CD14-positive monocyte (primary cell): Measurements from ENCODE around the gene ACO2. TPM values are rescaled to one million over a fixed set of nuclear protein-coding genes. Genes with fewer than 3 reads are reported as not detected.

Experiments used
- DNase-seq, 3 donors: peaks; one replicate each; pipeline ENCODE4 v3.0.0-alpha.2; 2011 to 2022
- H2AFZ ChIP-seq: 2 replicates; pipeline ENCODE4 v1.6.0; 2012; ENCODE audit warnings: mild to moderate bottlenecking, low read depth, low read length, inconsistent platforms; ENCODE audit not compliant: insufficient read depth, poor library complexity, severe bottlenecking
- H3K27ac ChIP-seq, 2 donors: 1 replicate in 1 of 2; 2 replicates in 1 of 2; pipeline ENCODE4 v1.5.1; 2012 to 2013; ENCODE audit warnings: low read length in 2 of 2, control low read depth in 1 of 2, inconsistent platforms in 1 of 2, low read depth in 1 of 2, mild to moderate bottlenecking in 1 of 2
- H3K27me3 ChIP-seq, 2 donors: one replicate each; pipeline versions ENCODE4 v1.6.0 to v1.6.1; 2011 to 2013; ENCODE audit warnings: low read length in 2 of 2; ENCODE audit not compliant: control insufficient read depth in 2 of 2, insufficient read depth in 2 of 2
- H3K36me3 ChIP-seq, 2 donors: replicated peaks in 1 of 2; 1 replicate in 1 of 2; 2 replicates in 1 of 2; pipeline versions ENCODE4 v1.5.1 to v1.6.1; 2012 to 2013; ENCODE audit warnings: low read length in 2 of 2, control low read depth in 1 of 2, inconsistent platforms in 1 of 2, mild to moderate bottlenecking in 1 of 2; ENCODE audit not compliant: insufficient read depth in 2 of 2, control insufficient read depth in 1 of 2
- H3K4me1 ChIP-seq, 2 donors: 1 replicate in 1 of 2; 2 replicates in 1 of 2; pipeline versions ENCODE4 v1.5.1 to v1.6.1; 2012 to 2013; ENCODE audit warnings: low read length in 2 of 2, control low read depth in 1 of 2, inconsistent platforms in 1 of 2, mild to moderate bottlenecking in 1 of 2, moderate library complexity in 1 of 2; ENCODE audit not compliant: insufficient read depth in 2 of 2, control insufficient read depth in 1 of 2
- H3K4me2 ChIP-seq: replicated peaks from 2 replicates; pipeline ENCODE3; 2012; ENCODE audit warnings: low read length, moderate library complexity, mild to moderate bottlenecking; ENCODE audit not compliant: poor library complexity, severe bottlenecking; ENCODE audit errors: extremely low read depth
- H3K4me3 ChIP-seq, 3 experiments: fragments of 200-600 bp in 1 of 3; sonication (generic) in 1 of 3; replicated peaks in 1 of 3; 1 replicate in 2 of 3; 2 replicates in 1 of 3; pipeline ENCODE4 v1.5.1; 2011 to 2013; ENCODE audit warnings: low read length in 3 of 3, mild to moderate bottlenecking in 3 of 3, control low read depth in 2 of 3, low read depth in 2 of 3, inconsistent platforms in 1 of 3, moderate library complexity in 1 of 3
- H3K79me2 ChIP-seq: 2 replicates; pipeline ENCODE4 v1.6.0; 2012; ENCODE audit warnings: mild to moderate bottlenecking, control low read depth, inconsistent platforms, low read length, moderate library complexity; ENCODE audit not compliant: insufficient read depth
- H3K9ac ChIP-seq: 2 replicates; pipeline ENCODE4 v1.6.0; 2017; ENCODE audit warnings: low read length, mild to moderate bottlenecking; ENCODE audit not compliant: insufficient read depth, poor library complexity, severe bottlenecking
- H3K9me3 ChIP-seq, 2 donors: replicated peaks in 1 of 2; 1 replicate in 1 of 2; 2 replicates in 1 of 2; pipeline versions ENCODE4 v1.5.1 to v1.6.1; 2012 to 2013; ENCODE audit warnings: low read length in 2 of 2, control low read depth in 1 of 2; ENCODE audit not compliant: control insufficient read depth in 1 of 2, insufficient read depth in 1 of 2
- H4K20me1 ChIP-seq: 2 replicates; pipeline ENCODE4 v1.6.0; 2012; ENCODE audit warnings: mild to moderate bottlenecking, low read length, control low read depth, moderate library complexity; ENCODE audit not compliant: insufficient read depth
- H3K27ac Mint-ChIP-seq, 7 donors: one replicate each; pipeline ENCODE4 v1.8.0; 2020; ENCODE audit warnings: mild to moderate bottlenecking in 7 of 7, mixed read lengths in 7 of 7, moderate library complexity in 6 of 7, inconsistent platforms in 2 of 7
- H3K27me3 Mint-ChIP-seq, 3 donors: one replicate each; pipeline ENCODE4 v1.8.0; 2021 to 2022; ENCODE audit warnings: low read depth in 3 of 3, mild to moderate bottlenecking in 3 of 3, mixed read lengths in 3 of 3, moderate library complexity in 3 of 3, inconsistent platforms in 1 of 3
- H3K36me3 Mint-ChIP-seq, 2 donors: one replicate each; pipeline ENCODE4 v1.8.0; 2020; ENCODE audit warnings: mixed read lengths in 2 of 2, inconsistent platforms in 1 of 2, mild to moderate bottlenecking in 1 of 2
- H3K4me1 Mint-ChIP-seq: one replicate; pipeline ENCODE4 v1.8.0; 2020; ENCODE audit warnings: mild to moderate bottlenecking, mixed read lengths
- H3K4me3 Mint-ChIP-seq, 2 donors: one replicate each; pipeline ENCODE4 v1.8.0; 2020; ENCODE audit warnings: mild to moderate bottlenecking in 2 of 2, mixed read lengths in 2 of 2, moderate library complexity in 1 of 2
- H3K9me3 Mint-ChIP-seq, 7 donors: one replicate each; pipeline ENCODE4 v1.8.0; 2020 to 2022; ENCODE audit warnings: mixed read lengths in 7 of 7, mild to moderate bottlenecking in 6 of 7, moderate library complexity in 6 of 7, inconsistent platforms in 2 of 7
- WGBS: methylation state at CpG from one replicate; pipeline ENCODE4 v1.1.5; 2013; ENCODE audit warnings: missing lambda C conversion rate; ENCODE audit not compliant: insufficient coverage; 5-methylcytosine and 5-hydroxymethylcytosine counted together
- intact Hi-C, 2 donors: fragments of 100-400 bp; cut with micrococcal nuclease; formaldehyde crosslinking; loops; one replicate each; pipeline versions ENCODE4 v1.15.0 to v1.15.1; 2023
- polyA plus RNA-seq, 3 donors: library from polyadenylated mRNA; depleted of rRNA in 1 of 3; unstranded in 2 of 3; stranded (reverse) in 1 of 3; fragments of 300-500 nt in 2 of 3; fragments of >200 nt in 1 of 3; fragmentation: Illumina TruSeq in 2 of 3; gene quantifications; 1 replicate in 2 of 3; 2 replicates in 1 of 3; pipeline ENCODE4 v1.2.3, GENCODE V29; 2012 to 2021
- TF ChIP-seq, protein P1 (sequence below): fragments of 200-600 bp; IDR thresholded peaks from one replicate; pipeline ENCODE4 v1.8.0; 2022; ENCODE audit warnings: antibody characterized with exemption, mild to moderate bottlenecking

Gene ACO2
- polyA plus RNA-seq, 3 donors: 56.8 to 75.8 (median 64.2) TPM

DNA sequence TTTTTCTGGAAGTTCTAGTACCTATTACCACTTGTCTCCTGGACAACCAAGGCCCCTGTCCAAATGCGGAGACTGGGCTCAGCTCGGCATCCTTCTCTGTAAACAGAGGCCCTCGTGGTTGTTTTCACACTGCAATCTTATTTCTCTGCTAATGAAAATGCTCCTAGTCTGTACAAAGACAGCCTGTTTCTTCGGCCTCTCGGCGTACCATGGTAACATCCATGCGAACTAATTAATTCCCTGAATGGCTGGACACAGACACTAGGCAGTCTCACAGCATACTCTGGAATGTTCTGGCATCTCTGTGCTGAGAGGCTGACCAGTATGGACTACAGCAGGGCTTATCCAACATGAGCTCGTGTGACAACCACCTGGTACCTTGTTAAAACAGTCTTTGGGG, 69.7 kb downstream of the ACO2 start:
- Histone ChIP-seq H3K9me3 (no peaks in the 10 kb centered on the region), H2AFZ (no peak overlapping the region), H3K4me1 (peaks cover 10% of the 10 kb centered on the region in 2 donors), H3K27me3 (no peaks in the 10 kb centered on the region), H3K9ac (no peak overlapping the region), H4K20me1 (peaks cover 28% of the 10 kb centered on the region), H3K79me2 (peaks cover 36% of the 10 kb centered on the region), H3K4me3 (no peak overlapping the region), H3K4me2 (no peak overlapping the region), H3K36me3 (peaks cover 13 to 44% of the 10 kb centered on the region in 2 donors), H3K27ac (no peak overlapping the region)
- 97% methylated on average over 8 of the region's 8 CpGs for WGBS
- Mint-ChIP-seq H3K27ac (no peak overlapping the region), H3K4me1 (peaks cover 21% of the 10 kb centered on the region), H3K4me3 (no peak overlapping the region), H3K36me3 (peaks cover 35 to 53% of the 10 kb centered on the region in 2 donors), H3K9me3 (no peaks in the 10 kb centered on the region), H3K27me3 (no peaks in the 10 kb centered on the region)
- TF ChIP-seq, protein P1, sequence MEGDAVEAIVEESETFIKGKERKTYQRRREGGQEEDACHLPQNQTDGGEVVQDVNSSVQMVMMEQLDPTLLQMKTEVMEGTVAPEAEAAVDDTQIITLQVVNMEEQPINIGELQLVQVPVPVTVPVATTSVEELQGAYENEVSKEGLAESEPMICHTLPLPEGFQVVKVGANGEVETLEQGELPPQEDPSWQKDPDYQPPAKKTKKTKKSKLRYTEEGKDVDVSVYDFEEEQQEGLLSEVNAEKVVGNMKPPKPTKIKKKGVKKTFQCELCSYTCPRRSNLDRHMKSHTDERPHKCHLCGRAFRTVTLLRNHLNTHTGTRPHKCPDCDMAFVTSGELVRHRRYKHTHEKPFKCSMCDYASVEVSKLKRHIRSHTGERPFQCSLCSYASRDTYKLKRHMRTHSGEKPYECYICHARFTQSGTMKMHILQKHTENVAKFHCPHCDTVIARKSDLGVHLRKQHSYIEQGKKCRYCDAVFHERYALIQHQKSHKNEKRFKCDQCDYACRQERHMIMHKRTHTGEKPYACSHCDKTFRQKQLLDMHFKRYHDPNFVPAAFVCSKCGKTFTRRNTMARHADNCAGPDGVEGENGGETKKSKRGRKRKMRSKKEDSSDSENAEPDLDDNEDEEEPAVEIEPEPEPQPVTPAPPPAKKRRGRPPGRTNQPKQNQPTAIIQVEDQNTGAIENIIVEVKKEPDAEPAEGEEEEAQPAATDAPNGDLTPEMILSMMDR: no peak
- DNase-seq: no peak
- intact Hi-C loops: no loop called here

- H3K4me3 ChIP-seq: no peak overlapping the region
- H3K4me1 ChIP-seq: peaks cover 11 to 16% of the 10 kb centered on the region in 2 donors
- H2AFZ ChIP-seq: no peak overlapping the region
- Mint-ChIP-seq H3K27ac (peak overlapping the region in 1 of 7 donors; percentile 4), H3K9me3 (no peaks in the 10 kb centered on the region), H3K27me3 (no peaks in the 10 kb centered on the region), H3K4me1 (peaks cover 22% of the 10 kb centered on the region), H3K4me3 (no peak overlapping the region), H3K36me3 (peaks cover 31 to 45% of the 10 kb centered on the region in 2 donors)
- peaks cover 40% of the 10 kb centered on the region for H3K79me2 ChIP-seq
- H3K27ac ChIP-seq: no peak overlapping the region
- H3K4me2 ChIP-seq: no peak overlapping the region
- WGBS: 93% methylated on average over 8 of the region's 13 CpGs
- TF ChIP-seq, protein P1: no peak
- no peak for DNase-seq
- no peak overlapping the region for H3K9ac ChIP-seq
- H4K20me1 ChIP-seq: peaks cover 23% of the 10 kb centered on the region
- intact Hi-C loops: loop anchor here (5.0 kb wide), 3 partner anchors 53 to 72 kb away; partner anchors contain the start of genes ACO2 (in 1 of the 2) and PHF5A (in 1 of the 2)
- H3K27me3 ChIP-seq: no peaks in the 10 kb centered on the region
- H3K9me3 ChIP-seq: no peaks in the 10 kb centered on the region
- peaks cover 13 to 44% of the 10 kb centered on the region in 2 donors for H3K36me3 ChIP-seq
These were observed 70.5 kb downstream of the ACO2 start for GRCh38 chr22:41539146-41540005.
